GM12875 (cell line): ENCODE data around the gene ZFP1.
"Not testable (repeated sequence)": the region's sequence is repeated elsewhere in the genome, so short reads cannot be mapped to it uniquely, and the experiment has no call there.

Source experiments
- H3K4me3 ChIP-seq: one replicate; pipeline ENCODE4 v1.5.1; 2011; ENCODE audit warnings: low read depth, low read length, control low read depth
- CTCF ChIP-seq: IDR thresholded peaks from 2 replicates; pipeline ENCODE4 v1.5.1; 2011; ENCODE audit warnings: low read depth, mild to moderate bottlenecking, control low read depth, inconsistent platforms, low read length, moderate library complexity, borderline replicate concordance; ENCODE audit not compliant: insufficient read depth

The ZFP1 gene

GRCh38 chr16:75198135-75198600 is 49.8 kb downstream of the ZFP1 start:
- TF ChIP-seq CTCF, result no peak
- H3K4me3 ChIP-seq, result no peak overlapping the region

GRCh38 chr16:75202069-75202590 is 53.8 kb downstream of the ZFP1 start:
- TF ChIP-seq CTCF, result no peak
- no peak overlapping the region for H3K4me3 ChIP-seq

- no peak overlapping the region for H3K4me3 ChIP-seq
- no peak for TF ChIP-seq CTCF
These were observed 54.8 kb downstream of the ZFP1 start for GRCh38 chr16:75203096-75203495.

- H3K4me3 ChIP-seq, result no peak overlapping the region
- no peak for TF ChIP-seq CTCF
These were observed 55.5 kb downstream of the ZFP1 start for GRCh38 chr16:75203667-75204409.

- no peak for TF ChIP-seq CTCF
- H3K4me3 ChIP-seq, result no peak overlapping the region
These were observed 56.1 kb downstream of the ZFP1 start for GRCh38 chr16:75204410-75204758.

- not testable (repeated sequence) for H3K4me3 ChIP-seq
These were observed 56.6 kb downstream of the ZFP1 start for GRCh38 chr16:75204905-75205304.

GRCh38 chr16:75205438-75205837 is 57.1 kb downstream of the ZFP1 start:
- not testable (repeated sequence) for H3K4me3 ChIP-seq

GRCh38 chr16:75205961-75206748 is 57.8 kb downstream of the ZFP1 start:
- H3K4me3 ChIP-seq, result not testable (repeated sequence)
